Measurements from ENCODE around the gene WRAP73.

The WRAP73 gene

DNA sequence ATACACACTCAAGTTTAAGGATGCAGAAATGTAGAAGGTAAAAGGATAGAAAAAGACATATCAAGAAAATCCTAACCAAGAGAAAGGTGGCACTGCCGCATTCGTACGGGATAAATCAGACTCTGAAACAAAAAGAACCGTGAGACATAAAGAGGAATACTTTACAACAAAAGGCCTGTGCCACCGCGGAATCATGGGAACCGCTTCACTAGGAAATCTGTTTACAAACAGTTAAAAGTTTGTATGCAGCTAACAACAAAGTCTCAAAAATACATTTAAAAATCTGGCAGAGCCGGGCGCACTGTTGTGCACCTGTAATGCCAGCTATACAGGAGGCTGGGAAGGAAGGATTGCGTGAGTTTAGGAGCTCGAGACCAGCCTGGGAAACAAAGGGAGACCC lies 8.1 kb downstream of the WRAP73 start:
- TF ChIP-seq EP300 (IDR thresholded peaks at IDR 0.05; ENCODE audit: borderline replicate concordance) (no peak), ZBTB7A (IDR thresholded peaks at IDR 0.05; ENCODE audit: low read depth) (no peak), TEAD4 (IDR thresholded peaks at IDR 0.05) (no peak), TCF12 (IDR thresholded peaks at IDR 0.05; ENCODE audit: low read depth) (no peak), RAD21 (IDR thresholded peaks at IDR 0.05; ENCODE audit: low read depth) (no peak), FOXM1 (IDR thresholded peaks at IDR 0.05; ENCODE audit: borderline replicate concordance, low read depth) (no peak), EGR1 (IDR thresholded peaks at IDR 0.05) (no peak), TAF1 (IDR thresholded peaks at IDR 0.05; ENCODE audit: low read depth) (no peak), CEBPB (IDR thresholded peaks at IDR 0.05) (no peak), CREB1 (IDR thresholded peaks at IDR 0.05; ENCODE audit: low read depth) (no peak), YY1 (IDR thresholded peaks at IDR 0.05; ENCODE audit: low read depth) (no peak), NFIC (IDR thresholded peaks at IDR 0.05) (no peak)
- TF ChIP-seq, protein P1, sequence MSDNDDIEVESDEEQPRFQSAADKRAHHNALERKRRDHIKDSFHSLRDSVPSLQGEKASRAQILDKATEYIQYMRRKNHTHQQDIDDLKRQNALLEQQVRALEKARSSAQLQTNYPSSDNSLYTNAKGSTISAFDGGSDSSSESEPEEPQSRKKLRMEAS (IDR thresholded peaks at IDR 0.05), result no peak
- TF ChIP-seq, protein P2, sequence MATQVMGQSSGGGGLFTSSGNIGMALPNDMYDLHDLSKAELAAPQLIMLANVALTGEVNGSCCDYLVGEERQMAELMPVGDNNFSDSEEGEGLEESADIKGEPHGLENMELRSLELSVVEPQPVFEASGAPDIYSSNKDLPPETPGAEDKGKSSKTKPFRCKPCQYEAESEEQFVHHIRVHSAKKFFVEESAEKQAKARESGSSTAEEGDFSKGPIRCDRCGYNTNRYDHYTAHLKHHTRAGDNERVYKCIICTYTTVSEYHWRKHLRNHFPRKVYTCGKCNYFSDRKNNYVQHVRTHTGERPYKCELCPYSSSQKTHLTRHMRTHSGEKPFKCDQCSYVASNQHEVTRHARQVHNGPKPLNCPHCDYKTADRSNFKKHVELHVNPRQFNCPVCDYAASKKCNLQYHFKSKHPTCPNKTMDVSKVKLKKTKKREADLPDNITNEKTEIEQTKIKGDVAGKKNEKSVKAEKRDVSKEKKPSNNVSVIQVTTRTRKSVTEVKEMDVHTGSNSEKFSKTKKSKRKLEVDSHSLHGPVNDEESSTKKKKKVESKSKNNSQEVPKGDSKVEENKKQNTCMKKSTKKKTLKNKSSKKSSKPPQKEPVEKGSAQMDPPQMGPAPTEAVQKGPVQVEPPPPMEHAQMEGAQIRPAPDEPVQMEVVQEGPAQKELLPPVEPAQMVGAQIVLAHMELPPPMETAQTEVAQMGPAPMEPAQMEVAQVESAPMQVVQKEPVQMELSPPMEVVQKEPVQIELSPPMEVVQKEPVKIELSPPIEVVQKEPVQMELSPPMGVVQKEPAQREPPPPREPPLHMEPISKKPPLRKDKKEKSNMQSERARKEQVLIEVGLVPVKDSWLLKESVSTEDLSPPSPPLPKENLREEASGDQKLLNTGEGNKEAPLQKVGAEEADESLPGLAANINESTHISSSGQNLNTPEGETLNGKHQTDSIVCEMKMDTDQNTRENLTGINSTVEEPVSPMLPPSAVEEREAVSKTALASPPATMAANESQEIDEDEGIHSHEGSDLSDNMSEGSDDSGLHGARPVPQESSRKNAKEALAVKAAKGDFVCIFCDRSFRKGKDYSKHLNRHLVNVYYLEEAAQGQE (IDR thresholded peaks at IDR 0.05; ENCODE audit: low read depth), result no peak
- TF ChIP-seq, protein P3, sequence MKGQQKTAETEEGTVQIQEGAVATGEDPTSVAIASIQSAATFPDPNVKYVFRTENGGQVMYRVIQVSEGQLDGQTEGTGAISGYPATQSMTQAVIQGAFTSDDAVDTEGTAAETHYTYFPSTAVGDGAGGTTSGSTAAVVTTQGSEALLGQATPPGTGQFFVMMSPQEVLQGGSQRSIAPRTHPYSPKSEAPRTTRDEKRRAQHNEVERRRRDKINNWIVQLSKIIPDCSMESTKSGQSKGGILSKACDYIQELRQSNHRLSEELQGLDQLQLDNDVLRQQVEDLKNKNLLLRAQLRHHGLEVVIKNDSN (IDR thresholded peaks at IDR 0.05), result no peak

- TF ChIP-seq CREB1 (IDR thresholded peaks at IDR 0.05; ENCODE audit: low read depth) (no peak), TCF12 (IDR thresholded peaks at IDR 0.05; ENCODE audit: low read depth) (no peak), EP300 (IDR thresholded peaks at IDR 0.05; ENCODE audit: borderline replicate concordance) (no peak), FOXM1 (IDR thresholded peaks at IDR 0.05; ENCODE audit: borderline replicate concordance, low read depth) (no peak), CEBPB (IDR thresholded peaks at IDR 0.05) (no peak), TEAD4 (IDR thresholded peaks at IDR 0.05) (no peak), RAD21 (IDR thresholded peaks at IDR 0.05; ENCODE audit: low read depth) (no peak), YY1 (IDR thresholded peaks at IDR 0.05; ENCODE audit: low read depth) (no peak), TAF1 (IDR thresholded peaks at IDR 0.05; ENCODE audit: low read depth) (no peak), NFIC (IDR thresholded peaks at IDR 0.05) (no peak), ZBTB7A (IDR thresholded peaks at IDR 0.05; ENCODE audit: low read depth) (no peak), EGR1 (IDR thresholded peaks at IDR 0.05) (no peak)
- TF ChIP-seq, protein P1 (IDR thresholded peaks at IDR 0.05), result no peak
- TF ChIP-seq, protein P2 (IDR thresholded peaks at IDR 0.05; ENCODE audit: low read depth), result no peak
- TF ChIP-seq, protein P3 (IDR thresholded peaks at IDR 0.05), result no peak
These were observed 8.7 kb downstream of the WRAP73 start for GRCh38 chr1:3641046-3641760.

- no peak for TF ChIP-seq CREB1 (IDR thresholded peaks at IDR 0.05; ENCODE audit: low read depth)
- TF ChIP-seq, protein P2 (IDR thresholded peaks at IDR 0.05; ENCODE audit: low read depth), result no peak
- no peak for TF ChIP-seq RAD21 (IDR thresholded peaks at IDR 0.05; ENCODE audit: low read depth)
- no peak for TF ChIP-seq EP300 (IDR thresholded peaks at IDR 0.05; ENCODE audit: borderline replicate concordance)
- no peak for TF ChIP-seq TAF1 (IDR thresholded peaks at IDR 0.05; ENCODE audit: low read depth)
- TF ChIP-seq, protein P1 (IDR thresholded peaks at IDR 0.05), result no peak
- TF ChIP-seq NFIC (IDR thresholded peaks at IDR 0.05), result no peak
- no peak for TF ChIP-seq TEAD4 (IDR thresholded peaks at IDR 0.05)
- no peak for TF ChIP-seq TCF12 (IDR thresholded peaks at IDR 0.05; ENCODE audit: low read depth)
- no peak for TF ChIP-seq YY1 (IDR thresholded peaks at IDR 0.05; ENCODE audit: low read depth)
These were observed 9.6 kb downstream of the WRAP73 start for GRCh38 chr1:3640121-3640837.

Data from Ishikawa (cell line).